NCI-H146 treated with DMSO at 0.1 percent for 48 hours (cell line): ENCODE results near the gene KIF26B.

Experiments used
- DNase-seq: peaks from one replicate; lab custom pipeline; 2025; ENCODE audit not compliant: unreplicated experiment; lab: John Stamatoyannopoulos, UW

The KIF26B gene

DNA sequence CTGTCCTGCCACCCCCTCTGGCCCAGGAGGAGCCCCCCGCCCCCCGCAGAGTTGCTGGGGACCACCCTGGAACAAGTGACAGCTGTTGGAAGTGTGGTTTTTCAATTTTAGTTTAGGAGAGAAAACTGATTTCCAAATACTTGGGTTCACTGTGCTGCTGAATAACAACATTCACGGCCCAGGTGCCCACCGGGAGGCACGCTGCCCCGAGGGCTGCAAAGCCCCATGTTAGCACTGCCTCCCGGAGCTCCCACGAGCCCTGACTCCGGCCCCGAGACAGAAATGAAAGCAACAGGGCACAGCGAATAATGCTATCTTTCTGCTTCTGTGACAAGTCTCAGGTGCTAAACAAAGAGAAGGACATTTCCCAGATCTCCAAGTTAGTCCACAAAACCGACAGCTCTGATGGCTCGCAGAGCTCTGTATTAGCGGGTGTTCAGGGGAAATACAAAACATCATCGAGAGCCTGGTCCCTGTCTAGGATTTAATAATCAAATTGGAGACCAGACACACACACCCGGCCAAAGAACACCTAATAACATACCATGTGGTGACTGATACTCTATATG lies 451.5 kb downstream of the KIF26B start:
- DNase-seq: no peak

DNA sequence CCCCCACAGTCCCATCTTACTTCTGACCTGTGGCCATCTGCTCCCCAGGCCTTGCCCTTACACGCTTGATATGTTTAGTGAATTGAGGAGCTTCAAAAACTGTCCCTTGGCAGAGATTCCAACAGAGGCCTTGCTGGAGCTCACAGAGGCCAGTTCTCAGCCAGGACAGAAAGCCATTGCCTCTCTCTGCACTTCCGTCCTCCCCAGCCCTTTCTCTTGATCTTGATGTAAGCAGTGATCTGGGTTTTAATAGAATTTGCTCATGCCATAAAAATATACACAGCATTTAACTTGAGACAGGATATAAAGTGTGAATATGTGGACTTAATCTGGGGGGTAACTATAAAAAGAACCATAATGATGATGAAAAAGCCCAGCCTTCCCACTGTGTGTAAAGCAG lies 453.5 kb downstream of the KIF26B start:
- no peak for DNase-seq

GRCh38 chr1:245609354-245610150 lies 454.8 kb downstream of the KIF26B start:
- DNase-seq: peak; percentile 53

DNA sequence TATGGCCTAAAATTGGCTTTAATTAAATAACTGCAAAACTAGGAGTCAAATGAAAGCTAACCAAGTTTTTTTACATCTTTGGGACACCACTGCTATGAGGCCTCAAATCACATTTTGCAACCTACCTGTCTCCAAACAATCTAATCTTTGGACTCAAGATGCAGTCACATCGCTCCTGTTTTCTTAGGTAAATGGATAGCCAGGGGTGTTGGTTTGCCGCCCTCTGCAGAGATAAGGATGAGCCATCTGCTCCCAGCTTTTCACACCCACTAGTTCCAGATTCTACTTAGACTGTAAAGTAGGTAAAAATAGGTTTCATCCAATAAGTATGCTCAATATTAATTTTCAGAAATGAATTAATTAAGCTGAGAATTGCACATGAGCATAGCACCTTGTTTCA lies 456.5 kb downstream of the KIF26B start:
- no peak for DNase-seq

DNA sequence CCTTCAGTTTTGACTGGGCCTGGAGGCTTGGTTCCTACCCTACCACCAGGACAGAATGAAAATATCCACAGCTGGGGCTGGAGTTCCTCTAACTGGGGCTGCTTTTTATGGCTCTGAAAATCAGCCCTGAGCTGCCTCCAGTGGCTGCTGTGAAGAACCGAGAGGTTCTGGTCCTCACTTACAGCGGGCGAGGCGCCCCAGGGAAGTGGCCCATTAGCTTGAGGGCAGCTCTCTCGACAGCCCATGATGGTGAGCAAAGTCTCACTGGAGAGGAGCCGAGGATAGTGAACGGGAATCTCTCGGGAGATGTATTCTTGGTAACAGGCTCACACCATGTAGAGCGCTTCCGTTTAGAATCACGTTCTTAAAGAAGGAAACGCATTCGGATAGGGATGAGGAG lies 459.7 kb downstream of the KIF26B start:
- no peak for DNase-seq

- DNase-seq: no peak
These were observed 460.2 kb downstream of the KIF26B start for GRCh38 chr1:245615001-245615400.

DNA sequence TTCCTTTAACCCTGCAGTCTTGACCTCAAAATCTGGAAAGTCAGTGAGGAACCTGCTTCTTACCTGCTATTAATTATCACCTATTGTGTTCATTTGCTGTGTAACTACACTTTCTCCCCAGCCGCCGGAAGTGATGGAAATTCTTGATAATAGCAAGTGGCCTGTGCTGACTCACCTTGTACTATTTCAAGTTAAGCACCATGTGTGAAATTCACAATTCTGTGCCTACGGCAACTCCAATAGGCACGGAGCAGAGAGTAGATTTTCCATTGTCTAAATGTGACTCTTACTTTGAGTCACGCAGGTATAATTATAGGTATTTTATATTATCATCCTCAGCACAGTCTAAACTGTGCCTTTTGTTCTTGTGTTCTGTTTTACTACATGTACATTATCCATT lies 466.8 kb downstream of the KIF26B start:
- DNase-seq: peak; percentile 93

- DNase-seq: no peak
These were observed 467.7 kb downstream of the KIF26B start for GRCh38 chr1:245622332-245623014.

DNA sequence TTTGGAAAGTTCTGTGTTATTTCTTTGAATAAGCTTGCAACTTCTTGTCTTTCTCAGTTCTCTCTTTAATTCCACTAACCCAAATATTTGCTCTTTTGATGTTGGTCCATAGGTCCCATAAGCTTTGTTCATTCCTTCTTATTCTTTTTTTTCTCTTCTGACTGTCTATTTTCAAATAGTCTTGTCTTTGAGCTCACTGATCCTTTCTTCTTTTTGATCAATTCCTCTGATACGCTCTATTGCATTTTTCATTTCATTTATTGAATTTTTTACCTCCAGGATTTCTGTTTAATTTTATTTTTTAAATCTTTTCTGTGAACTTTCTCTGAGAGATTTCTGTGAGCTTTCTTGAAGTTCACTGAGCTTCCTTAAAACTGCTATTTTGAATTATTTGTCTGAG lies 486.6 kb downstream of the KIF26B start:
- DNase-seq: no peak

DNA sequence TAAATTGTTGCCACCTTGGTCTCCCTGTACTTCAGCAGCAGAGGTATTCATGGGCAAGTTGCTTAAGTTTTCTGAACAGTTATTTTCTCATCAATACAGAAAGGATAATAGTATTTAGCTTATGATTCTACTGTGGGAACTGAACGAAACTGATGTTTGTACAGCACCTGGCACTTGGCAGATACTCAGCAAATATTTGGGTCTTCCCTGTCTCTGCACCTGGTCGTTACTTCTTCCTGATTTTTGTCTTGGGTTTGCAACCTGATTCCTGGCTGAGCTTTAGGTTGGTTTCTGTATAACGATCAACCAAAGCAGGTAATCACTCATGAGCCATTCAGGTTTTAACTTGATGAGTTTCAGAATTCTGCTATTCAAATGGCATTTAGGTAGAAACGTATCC lies 490.6 kb downstream of the KIF26B start:
- DNase-seq: peak; percentile 44

DNA sequence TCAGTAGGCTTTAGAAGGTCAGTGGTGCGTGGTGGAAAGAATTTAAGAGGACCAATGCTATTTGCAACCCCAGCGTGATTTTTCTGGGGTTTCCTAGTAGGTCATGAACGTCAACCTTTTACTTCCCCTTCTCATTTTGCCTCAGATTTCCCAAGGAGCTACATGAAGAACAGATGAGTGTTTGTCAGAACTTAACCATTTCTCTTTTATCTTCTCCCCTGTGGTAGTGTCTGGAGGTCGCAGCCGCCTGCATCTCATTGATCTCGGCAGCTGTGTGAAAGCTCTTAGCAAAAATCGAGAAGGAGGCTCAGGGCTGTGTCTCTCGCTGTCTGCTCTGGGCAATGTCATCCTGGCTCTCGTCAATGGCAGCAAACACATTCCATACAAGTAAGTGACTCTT lies 491.1 kb downstream of the KIF26B start:
- DNase-seq: no peak

DNA sequence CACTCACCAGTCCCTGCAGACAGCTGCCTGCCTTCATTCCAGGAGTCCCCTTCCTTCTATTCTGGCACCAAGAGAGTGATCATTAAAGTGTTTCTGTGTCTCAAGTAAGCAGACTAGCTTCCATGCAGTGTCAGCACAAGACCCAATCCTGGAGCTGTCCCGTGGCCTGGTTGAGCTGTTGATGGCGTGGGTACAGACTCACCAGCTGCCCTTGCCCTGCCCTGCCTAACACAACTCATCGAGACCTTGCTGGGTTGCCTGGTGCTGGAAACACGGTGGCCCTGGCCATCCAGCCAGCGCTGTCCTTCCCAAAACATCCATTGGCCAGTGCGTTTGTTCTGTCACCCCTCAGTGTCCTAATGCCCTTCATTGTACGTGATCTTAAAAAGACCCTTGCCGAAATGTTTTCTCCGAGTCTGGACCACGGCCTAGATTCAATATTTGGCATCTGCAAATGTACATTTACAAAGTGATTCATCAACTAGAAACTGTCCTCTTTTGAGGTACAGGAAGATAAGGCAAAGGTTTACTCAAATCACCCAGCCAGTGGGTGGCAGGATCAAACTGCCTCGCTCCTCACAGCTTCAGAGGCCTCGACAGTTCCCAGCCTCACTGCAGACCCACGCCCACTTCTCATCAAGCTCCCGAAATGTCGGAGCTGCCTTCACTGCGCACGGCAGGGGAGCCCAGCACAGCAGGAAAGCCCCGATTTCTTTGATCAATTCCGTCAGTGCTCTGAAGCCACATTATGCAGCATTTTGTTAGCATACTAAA lies 494.2 kb downstream of the KIF26B start:
- DNase-seq: no peak

DNA sequence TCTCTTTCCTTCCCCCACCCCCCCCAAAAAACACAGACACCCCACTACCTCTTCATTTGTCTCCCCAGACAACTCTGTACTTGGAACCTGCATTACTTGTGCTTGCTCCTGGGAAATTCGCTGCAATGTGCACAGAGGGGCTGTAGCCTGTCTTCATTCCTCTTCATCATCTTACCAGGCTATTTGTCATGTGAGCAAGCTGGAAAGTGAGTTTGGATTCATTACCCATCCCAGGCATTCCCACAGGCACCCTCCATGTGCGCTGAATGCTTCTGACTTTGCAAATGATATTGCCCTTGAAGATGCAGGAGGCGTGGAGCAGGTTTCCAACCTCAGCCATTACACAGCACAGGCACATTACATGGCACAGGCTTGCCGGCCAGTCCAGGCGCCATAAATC lies 494.9 kb downstream of the KIF26B start:
- no peak for DNase-seq

GRCh38 chr1:245650441-245650960 lies 495.7 kb downstream of the KIF26B start:
- DNase-seq: no peak

GRCh38 chr1:245651093-245651492 lies 496.3 kb downstream of the KIF26B start:
- DNase-seq: no peak

DNA sequence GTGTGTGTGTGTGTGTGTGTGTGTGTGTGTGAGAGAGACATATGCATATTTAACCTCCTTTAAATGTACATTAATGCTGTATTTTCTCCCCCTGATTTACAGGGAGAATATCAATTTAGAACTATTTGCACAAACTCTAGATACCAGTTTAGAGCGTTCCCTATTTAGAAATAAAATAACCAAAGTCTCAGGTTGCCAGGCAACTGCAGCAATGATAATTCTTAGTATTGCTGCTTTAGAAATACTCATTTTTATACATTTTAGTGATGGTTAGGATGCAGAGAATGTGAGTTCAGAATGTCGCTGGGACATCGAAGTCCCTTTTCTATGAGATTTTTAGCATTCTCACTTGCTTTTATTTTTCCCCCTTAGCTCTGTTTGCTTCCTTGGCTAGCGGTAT lies 497.3 kb downstream of the KIF26B start:
- DNase-seq: no peak

GRCh38 chr1:245652660-245653427 lies 498.1 kb downstream of the KIF26B start:
- no peak for DNase-seq

DNA sequence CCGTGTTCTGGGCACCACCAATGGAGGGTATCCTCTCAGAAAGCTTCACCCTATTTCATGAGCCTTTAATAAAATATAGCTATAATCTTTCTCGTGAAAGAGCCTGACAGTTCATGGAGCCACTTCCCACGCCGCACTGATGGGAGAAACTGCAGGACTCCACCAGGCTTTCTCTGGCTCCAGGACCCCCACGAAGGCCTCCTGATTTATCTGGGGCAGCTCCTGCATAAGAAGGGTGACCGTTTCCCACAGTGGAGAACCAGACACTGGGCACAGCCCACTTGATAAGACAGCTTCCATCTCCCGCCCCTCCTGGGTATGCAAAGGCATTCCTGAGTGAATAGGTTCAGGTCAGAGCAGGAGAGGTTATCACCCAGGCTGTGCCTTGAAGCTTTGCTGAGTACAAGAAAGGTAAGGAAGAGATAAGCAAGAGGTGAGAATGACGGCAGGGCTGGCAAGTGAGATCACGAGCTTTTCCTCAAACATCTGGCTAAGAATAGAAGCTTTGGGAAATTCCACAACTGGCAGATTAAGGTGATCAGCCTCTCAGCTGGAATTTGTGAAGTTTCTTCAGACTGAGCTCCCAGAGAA lies 499.8 kb downstream of the KIF26B start:
- DNase-seq: no peak

GRCh38 chr1:245656189-245656717 lies 501.5 kb downstream of the KIF26B start:
- DNase-seq: no peak

GRCh38 chr1:245657371-245657770 lies 502.6 kb downstream of the KIF26B start:
- no peak for DNase-seq
